SW480 (cell line): ENCODE results near the gene SORCS2.
"Not testable (repeated sequence)": the region's sequence is repeated elsewhere in the genome, so short reads cannot be mapped to it uniquely, and the experiment has no call there.

Experiments
- DNase-seq: peaks from one replicate; pipeline ENCODE4 v3.0.0-alpha.2; 2016; ENCODE audit warnings: low spot score

The SORCS2 gene

DNA sequence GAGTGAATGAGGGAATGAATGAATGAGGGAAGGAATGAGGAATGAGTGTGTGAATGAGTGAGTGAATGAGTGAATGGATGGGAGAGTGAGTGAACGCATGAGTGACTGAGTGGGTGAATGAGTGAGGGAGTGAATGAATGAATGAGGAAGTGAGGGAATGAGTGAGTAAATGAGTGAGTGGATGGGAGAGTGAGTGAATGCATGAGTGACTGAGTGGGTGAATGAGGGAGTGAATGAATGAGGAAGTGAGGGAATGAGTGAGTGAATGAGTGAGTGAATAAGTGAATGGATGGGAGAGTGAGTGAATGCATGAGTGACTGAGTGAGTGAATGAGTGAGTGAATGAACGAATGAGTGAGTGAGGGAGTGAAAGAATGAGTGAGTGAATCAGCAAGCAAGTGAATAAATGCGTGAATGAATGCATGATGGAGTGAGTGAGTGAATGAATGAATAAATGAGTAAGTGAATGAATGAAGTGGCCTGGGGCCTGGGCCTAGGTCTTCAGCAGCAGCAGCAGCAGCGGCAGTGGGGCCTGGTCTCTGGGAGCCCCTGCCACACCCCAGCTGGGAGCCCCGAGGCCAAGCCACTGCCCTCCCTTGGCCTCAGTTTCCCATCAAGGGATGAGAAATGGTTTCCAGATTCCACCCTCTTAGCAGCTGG, 258.6 kb downstream of the SORCS2 start:
- DNase-seq, result no peak

DNA sequence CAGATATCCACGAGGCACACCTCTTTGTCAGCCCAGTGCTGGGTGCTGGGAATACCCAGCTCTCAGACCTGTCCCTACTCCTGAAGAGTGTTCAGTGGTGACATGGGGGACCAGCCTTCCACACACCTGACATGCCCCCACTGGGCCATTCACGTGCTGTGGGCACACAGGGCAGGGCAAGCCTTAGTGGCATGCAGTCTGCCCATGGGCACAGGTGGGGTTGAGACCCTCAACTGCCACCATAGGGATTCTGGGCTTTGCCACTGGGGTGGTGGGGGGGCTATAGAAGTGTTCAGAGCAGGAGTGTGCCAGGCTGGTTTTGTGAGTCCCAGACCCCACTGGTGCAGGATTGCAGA, 259.1 kb downstream of the SORCS2 start:
- no peak for DNase-seq

DNA sequence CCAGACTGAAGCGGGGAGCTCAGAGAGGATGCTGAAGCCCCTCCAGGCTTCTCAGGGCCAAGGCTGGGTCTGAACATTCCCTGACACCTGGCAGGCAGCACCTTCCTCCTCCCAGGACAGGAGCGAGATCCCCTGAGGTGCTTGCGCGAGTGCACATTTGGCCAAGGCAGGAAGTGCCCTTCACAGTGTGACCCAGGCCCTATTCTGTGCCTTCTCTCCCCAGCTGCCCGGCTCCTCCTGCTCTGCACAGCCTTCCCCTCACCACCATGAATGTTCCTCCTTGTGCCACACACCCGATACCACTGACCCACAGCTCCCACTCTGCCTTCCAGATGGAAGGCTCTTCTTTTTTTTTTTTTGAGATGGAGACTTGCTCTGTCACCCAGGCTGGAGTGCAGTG, 259.5 kb downstream of the SORCS2 start:
- DNase-seq, result no peak

DNA sequence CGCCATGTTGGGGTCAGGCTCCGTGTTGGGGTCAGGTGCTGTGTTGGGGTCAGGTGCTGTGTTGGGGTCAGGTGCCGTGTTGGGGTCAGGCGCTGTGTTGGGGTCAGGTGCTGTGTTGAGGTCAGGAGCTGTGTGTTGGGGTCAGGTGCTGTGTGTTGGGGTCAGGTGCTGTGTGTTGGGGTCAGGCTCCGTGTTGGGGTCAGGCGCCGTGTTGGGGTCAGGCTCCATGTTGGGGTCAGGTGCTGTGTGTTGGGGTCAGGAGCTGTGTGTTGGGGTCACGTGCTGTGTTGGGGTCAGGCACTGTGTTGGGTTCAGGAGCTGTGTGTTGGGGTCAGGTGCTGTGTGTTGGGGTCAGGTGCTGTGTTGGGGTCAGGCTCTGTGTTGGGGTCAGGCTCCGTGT, 260.5 kb downstream of the SORCS2 start:
- DNase-seq, result not testable (repeated sequence)

DNA sequence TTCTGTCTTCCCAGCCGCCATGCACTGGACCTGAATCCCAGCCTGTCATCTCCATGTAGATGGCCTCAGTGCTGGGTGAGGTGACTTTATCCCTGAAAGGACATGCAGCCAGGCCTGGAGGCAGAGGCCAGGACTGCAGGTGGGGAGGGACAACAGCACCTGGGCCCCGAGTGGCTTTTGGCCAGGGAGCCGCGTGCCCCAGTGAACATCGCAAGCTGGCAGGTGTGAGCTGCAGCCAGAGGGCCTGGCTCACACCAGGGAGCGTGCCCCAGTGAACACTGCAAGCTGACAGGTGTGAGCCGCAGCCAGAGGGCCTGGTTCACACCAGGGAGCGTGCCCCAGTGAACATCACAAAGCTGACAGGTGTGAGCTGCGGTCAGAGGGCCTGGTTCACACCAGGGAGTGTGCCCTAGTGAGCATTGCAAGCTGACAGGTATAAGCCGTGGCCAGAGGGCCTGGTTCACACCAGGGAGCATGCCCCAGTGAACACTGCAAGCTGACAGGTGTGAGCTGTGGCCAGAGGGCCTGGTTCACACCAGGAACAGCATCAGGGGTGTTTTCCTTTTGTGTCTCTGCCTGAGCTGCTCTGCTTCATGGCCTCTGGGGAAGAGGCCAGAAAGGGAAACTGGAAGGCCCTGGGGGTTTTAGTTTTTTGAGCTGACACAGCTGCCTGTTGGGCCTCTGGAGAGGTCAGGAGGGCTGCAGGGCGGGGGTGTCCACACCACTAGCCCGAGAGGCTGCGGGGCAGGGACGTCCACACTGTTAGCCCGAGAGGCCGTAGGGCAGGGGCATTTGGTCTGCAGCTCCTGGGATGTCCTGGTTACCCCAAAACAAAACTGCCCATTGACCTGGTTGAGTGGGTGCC, 265.1 kb downstream of the SORCS2 start:
- DNase-seq, result no peak

DNA sequence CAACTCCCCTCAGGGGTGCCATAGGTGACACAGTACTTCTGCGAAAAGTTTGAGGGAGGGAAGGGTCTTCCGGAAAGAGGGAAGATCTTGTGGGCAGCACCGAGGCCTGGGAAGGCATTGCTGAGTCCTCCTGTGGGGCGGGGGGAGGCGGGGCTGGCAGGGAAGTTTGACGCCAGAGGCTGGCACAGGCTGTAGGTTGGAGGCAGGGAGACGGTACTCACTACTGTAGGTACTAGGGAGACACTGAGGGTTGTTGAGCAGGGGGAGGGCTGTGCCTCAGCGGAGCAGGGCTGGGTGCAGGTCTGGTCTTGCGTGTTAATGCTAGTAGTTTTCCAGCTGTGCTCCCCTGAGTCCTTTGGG, 265.7 kb downstream of the SORCS2 start:
- no peak for DNase-seq

DNA sequence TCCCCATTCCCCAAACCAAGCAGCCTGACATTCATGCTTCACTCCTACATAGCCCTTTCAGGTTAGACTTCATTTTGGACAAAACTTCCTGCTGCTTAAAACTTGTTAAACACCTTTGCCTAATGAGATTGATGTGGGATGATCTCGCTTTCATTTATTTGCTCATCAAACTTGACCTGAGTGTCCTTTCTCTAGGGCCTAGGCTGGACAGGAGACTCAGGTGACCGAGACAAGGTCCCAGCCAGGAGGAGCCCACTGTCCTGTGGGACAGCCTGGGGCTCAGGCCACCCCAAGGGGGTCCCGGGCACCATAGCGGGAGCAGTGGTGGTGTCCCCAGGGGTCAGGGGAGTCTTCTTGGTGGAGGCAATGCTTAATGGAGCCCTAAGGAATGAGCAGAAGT, 266.1 kb downstream of the SORCS2 start:
- DNase-seq, result no peak

DNA sequence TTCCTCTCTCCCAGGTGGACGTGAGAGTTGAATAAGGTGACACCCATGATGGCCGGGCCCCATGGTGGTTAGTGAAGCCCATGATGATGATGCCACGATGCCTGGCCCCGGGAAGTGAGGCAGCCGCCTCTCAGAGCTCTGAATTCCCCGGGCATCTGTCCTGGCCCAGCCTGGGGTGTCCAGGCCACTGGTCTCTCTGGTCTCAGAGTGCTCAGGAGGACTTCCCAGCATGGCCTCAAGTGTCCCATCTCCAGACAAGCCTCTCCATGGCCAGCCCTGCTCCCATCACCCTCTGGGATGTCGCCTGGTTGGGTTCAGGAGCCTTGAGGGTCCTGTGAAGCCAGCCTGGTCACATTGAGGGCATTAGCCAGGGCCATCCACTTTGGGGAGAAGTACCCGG, 267.1 kb downstream of the SORCS2 start:
- no peak for DNase-seq

DNA sequence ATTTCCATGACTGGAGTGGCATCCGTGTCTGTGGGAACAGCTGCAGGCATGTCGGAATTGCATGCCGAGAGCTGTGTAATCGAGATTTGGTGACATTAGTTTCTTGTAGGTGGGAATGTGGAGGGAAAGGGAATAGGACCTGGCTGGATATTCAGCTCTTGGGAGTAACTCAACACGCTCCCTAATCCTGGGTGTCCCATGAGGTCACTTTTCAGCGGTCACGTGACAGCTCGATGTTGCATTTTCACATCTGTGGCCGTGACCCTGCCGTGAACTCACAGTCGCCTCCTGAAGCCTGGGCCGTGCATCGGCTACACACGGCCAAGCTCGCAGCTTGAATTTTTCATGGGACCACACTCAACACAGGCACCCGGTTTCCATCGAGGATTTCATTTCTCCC, 268.2 kb downstream of the SORCS2 start:
- DNase-seq, result no peak

DNA sequence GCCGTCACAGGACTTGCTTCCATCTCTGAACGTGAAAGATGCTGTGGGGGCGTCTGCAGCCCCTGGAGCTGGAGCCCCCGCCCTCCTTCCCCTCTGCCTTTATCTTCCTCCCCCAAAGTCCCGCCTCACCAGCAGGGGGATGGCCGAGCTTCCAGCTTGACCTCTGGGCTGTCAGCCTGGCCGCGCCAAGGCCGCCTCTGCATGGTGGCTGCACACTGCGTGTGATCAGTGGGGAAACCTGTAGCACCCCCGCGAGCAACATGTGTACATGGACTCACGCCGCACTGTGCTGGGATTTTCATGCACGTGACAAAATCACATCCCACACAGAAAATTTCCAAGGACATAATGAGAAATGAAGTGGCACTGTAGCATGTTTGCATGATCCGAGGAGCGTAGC, 268.9 kb downstream of the SORCS2 start:
- no peak for DNase-seq

DNA sequence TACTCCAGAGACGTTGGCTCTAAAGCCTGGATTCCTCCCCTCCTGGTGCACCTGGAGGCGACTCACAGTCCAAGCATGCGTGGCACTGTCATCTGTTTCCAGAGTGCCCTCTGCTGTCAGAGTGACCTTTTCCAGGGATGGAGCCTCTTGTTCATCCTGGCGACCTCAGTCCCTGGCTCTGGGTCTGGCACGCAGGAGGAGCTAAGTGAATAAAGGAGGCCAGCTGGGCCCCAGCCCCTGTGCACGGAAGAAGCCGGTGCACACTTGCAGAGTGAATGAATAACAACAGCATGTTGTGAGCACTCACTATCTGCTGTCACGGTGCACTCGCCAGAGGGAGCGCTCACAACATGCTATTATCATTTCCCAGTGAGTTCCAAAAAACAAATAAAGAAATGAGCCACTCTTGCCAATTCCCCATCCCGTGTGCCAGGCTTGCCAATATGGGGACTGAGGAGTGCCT, 270.2 kb downstream of the SORCS2 start:
- DNase-seq, result peak; percentile 76

DNA sequence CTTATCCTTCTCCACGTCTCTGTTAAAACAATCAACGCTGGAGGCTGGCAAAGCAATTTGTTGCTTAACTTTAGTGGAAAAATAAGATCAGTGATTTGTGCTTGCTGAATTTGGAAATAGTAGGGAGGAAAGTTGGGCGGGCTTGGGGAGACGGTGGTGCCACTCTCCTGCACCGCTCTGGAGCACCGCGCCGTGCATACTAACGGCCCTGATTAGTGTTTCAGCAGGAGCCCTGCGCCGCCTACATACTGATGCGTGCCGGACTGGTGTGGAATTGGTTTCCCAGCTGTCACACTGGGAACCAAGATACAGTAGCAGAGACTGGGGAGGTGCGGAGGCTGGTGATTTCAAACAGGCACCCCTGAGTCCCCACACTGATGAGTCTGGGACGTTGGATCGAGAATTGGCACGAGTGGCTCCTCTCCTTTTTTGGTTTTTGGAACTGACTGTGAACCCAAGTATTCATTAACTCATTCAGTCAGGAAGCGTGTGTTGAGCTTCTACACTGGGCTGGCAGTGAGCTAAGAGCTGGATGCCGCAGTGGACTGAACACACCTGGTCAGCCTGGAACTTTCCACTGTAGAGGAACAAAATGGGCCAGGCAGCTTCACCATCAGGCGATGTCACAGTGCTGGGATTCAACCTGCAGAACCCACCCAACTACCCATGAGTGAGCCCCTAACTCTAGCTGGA, 271.4 kb downstream of the SORCS2 start:
- no peak for DNase-seq

DNA sequence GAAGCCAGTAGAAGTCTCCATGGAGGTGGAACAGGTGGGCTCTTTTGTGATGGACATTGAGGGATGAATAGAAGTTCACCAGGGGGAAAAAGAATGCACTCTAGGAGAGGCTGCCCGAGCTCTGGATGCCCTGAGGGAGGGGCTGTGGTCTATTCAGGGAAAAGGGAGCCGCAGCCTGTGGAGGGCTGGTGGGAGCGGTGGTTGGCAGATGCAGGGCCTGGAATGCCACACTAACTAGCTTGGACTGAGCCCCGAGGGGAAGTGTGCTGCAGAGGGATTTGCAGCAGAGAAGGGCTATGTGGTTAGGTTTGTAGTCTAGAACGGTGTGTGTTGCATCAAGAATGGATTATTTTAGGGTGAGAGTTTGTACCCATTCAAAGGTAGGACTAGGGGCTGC, 271.9 kb downstream of the SORCS2 start:
- no peak for DNase-seq

DNA sequence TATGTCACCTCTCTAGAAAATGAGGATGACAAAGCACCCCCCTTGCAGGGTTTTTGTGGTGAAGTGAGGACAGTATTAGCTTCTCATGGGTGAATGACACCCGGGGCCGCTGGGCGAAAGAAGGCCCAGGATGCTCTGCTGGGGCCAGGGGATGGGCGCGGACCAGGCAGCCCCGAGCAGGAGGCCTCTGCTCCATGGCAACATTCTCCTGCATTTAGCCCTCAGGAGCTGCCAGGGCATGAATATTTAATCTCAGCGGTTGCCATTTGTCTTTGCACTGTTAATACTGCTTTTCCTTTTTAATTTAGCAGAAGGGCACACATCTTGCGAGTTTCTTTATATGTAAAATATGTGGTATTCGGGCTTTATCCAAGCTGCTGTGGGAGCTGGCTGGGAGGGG, 272.7 kb downstream of the SORCS2 start:
- DNase-seq, result no peak

DNA sequence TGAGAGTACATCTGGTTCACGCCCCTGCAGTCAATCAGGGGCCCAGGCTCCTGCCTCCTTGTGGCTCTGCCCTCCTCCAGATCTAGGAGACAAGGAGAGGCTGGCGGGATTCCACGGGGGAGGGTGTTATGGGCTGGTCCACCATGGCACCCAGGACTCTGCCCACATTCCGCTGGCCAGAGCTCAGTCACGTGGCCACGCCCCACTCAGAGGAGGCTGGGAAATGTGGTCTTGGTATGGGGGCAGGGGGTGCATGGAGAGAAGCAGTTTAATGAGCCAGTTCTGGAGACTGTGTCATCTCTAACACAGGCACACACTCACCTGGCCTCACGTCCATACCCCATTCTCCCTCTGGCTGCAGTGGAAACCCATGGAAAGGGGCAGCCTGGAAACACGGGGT, 273.9 kb downstream of the SORCS2 start:
- DNase-seq, result no peak

DNA sequence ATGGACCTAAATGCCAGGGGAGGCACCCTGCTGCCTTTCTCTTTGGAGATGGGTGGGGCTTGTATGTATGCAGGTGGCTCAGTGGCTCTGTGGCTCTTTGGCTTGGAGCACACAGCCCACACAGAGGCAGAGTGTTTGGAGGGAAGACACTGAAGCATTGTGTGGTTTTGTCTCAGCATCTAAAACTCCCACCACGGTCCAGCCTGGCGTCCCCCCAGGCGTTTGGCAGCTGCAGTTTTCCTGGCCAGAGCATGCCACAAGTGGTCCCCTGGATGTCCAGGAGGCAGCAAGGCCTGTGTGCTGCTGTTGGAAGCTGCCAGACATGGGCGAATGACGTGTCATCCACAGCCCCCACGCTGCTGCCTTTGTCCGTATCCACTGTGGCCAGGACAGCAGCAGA, 274.6 kb downstream of the SORCS2 start:
- no peak for DNase-seq

DNA sequence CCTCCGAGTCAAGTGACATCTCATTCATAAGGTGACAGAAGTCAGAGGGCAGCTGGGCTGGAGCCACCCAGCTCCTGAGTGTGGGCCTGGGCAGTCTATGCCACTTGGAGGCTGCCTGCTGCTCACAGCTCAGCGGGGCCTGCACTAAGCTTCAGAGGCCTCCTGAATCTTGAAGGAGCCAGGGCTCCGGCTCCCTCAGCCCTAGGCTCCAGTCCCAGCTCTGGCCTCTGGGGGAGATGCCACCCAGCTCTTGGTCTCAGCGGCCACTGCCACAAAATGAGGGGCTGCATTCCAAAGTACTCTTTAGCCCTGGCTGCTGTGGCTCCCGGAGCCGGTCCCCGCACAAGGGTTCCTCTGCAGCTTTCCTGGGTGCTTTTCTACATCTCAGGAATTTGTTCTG, 275.1 kb downstream of the SORCS2 start:
- no peak for DNase-seq

DNA sequence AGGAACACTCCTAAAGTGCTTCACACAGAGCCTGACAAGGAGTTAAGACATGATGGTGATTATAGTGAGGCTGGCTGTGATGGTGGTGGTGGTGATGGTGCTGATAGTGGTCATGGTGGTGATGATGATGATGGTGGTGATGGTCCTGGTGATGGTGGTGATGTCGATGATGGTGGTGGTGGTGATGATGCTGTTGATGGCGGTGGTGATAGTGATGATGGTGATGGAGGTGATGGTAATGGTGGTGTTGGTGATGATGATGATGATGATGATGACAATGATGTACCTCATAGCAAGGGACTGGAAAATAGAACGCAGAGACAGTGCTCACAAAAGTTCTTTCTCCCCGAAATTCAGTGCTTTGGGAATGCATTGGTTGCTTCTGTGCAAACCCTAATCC, 276.7 kb downstream of the SORCS2 start:
- no peak for DNase-seq

DNA sequence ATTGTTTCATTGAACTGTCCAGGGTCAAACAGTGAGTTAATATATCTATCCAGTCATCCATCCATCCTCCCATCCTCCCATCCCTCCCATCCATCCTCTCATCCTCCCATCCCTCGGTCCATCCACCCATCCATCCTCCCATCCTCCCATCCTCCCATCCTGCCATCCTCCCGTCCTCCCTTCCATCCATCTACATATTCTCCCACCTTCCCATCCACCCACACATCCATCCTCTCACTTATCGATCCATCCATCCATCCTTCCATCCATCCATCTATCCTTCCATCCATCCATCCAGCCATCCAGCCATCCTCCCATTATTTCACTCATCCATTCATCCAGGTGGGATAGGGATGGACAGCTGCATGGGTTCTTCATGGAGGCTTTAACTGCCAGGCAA, 277.8 kb downstream of the SORCS2 start:
- no peak for DNase-seq

DNA sequence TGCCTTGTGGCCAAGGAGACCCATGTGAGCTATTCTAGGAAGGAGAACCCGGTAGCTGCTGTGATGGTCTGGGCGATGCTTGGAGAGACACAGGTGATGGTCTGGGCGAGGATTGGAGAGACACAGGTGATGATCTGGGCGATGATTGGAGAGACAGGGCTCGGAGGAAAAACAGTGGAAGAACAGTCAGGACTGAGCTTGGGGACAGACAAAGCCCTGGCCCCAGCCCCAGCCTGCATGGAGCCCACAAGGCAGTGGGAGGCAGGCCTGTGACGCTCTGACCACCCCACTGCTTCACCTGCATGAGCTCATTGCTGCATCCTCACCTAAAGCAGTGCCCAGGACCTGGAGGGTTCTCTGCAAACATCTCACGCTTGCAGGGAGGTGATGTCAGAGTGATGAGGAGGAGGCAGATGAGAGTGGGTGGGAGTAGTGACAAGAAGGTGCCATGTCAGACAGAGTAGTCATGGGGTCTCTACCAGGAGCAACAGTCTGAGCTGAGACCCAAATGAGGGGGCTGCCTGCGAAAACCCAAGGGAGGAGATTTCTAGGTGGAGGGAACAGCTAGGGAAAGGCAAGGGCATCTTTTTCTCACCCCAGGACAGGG, 278.3 kb downstream of the SORCS2 start:
- no peak for DNase-seq

DNA sequence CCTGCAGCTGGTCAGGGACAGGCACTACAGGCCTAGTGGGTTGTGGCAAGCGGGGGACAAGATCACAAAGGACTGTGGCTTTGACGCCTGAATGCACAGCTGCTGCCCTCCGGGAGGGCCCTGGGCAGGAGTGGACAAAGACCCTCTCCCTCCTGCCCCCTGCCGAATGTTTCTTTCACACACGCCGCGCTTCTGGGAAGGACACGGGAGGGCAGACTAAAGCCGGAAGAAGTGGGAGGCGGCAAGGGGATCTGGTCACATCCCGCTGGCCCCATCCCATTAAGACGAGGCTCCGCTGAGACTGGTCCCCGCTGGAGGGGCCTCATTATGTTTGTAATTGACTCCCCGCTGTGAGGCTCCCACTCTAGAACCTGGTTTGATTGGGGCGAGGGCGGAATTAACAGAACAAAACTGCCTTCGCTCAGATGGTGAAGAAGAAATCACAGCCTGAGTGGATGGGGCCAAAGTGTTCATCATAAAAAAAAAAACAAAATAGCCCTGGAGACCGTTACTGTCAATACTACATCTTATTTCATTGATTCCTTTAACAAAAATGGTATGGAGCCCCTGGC, 280.2 kb downstream of the SORCS2 start:
- DNase-seq, result no peak

DNA sequence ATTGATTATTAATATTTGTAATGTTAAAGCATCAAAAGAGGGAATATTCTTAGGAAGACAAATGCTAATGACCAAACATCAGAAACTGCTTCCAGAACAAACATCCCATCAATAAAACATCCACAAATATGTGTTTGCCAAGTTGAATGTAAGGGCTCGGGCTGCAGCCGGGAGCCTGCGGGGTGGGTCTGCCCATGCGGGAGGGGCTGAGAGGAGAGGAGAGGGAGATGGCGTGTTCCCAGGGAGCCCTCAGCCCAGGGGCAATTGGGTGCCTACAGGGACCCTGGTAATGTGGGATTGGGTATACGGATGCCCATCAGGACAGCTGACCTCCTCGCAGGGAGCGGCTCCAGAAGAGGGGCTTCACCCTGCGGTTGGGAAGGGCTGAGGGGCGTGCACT, 280.7 kb downstream of the SORCS2 start:
- DNase-seq, result no peak

DNA sequence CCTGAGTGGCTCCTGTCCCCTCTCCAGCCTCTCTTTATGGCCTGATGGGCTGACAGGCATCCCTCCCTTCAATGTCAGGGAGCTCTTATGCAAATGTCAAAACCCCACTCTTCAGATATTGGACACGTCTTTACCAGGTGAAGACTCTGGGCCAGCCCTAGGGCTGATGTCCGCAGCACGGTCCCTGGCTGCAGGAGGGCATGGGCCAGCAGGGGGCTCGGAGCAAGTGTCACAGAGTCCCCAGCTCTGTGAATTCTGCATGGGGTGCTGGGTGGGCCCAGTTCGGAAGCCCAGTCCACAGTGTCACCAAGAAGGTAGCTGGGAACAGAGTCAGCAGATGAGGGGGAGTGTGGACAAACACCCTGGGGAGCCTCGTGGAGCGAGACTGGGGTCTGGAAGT, 282.0 kb downstream of the SORCS2 start:
- no peak for DNase-seq
